ENCODE data around the gene KLHL30. TPM values are rescaled to one million over a fixed set of nuclear protein-coding genes. Genes with fewer than 3 reads are reported as not detected.

The KLHL30 gene, protein sequence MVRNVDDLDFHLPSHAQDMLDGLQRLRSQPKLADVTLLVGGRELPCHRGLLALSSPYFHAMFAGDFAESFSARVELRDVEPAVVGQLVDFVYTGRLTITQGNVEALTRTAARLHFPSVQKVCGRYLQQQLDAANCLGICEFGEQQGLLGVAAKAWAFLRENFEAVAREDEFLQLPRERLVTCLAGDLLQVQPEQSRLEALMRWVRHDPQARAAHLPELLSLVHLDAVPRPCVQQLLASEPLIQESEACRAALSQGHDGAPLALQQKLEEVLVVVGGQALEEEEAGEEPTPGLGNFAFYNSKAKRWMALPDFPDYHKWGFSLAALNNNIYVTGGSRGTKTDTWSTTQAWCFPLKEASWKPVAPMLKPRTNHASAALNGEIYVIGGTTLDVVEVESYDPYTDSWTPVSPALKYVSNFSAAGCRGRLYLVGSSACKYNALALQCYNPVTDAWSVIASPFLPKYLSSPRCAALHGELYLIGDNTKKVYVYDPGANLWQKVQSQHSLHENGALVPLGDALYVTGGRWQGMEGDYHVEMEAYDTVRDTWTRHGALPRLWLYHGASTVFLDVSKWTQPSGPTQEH
- total RNA-seq = under 0.01 TPM

DNA sequence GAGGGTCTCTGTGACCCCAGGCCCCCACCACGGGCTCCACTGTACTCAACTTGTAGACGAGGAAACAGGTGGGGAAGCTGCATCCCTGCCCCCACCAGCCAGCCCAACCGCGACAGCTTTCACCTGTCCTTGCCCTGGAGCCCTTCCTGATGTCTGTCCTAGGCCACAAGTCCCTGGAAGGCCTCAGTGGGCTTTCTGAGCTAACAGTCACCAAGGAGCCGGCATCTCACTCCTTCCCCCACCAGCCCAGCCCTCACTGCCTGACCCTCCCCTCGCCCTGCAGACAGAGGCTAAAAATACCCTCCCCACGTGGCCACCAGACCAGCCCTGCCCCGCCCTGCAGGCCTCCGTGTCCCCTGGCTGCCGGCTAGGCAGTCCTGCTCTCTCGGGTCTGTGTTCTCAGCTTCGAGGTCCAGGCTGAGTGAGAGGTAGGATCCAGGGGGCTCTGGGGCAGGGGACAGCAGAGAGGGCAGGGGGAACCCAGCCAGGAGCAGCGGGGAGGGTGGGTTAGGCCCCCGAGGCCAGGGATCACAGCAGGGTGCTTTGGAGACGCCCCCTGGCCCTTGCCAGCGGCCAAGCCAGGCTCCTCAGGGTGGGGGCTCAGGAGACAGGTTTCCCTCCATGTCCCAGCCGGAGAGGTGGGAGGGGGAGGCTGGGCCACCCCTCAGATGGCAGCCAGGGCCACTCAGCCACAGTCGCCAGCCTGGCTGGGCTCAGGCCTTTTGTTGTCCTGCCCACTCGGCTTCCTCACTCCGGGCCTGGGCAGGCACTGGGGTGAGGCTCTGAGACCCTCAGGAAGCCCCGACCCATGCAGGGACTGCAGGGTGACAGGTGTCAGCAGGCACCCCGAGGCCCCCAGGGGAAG, at the start of gene KLHL30:
Gene KLHL30, plus strand, starts transcription at position 338 of the 865 bp plus-strand sequence. CDS start 2,087 bp downstream, outside the sequence.
- DNase-seq (ENCODE audit: low spot score in 2 of 2) = no peak
- FAIRE-seq = no peak

DNA sequence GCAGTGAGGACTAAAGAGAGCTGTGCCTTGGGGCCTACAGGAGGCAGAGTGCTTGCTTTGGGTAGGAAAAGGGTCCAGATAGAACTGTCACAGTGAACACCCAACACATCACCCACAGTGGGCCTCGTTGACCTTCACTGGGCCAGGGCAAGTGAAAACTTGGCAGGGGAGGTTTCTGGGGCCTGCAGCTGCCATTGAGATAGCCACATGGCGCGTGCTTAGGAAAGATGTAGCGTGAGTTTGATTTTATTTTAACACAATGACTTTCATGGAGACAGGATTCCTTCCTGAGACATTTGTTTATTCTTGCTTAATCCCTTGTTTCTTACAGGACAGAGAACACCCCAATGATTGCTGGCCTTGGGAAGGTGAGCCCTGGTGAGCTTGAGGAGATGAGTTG, 47.6 kb upstream of the KLHL30 start:
- no peak for DNase-seq (ENCODE audit: low spot score in 2 of 2)
- no peak for FAIRE-seq

DNA sequence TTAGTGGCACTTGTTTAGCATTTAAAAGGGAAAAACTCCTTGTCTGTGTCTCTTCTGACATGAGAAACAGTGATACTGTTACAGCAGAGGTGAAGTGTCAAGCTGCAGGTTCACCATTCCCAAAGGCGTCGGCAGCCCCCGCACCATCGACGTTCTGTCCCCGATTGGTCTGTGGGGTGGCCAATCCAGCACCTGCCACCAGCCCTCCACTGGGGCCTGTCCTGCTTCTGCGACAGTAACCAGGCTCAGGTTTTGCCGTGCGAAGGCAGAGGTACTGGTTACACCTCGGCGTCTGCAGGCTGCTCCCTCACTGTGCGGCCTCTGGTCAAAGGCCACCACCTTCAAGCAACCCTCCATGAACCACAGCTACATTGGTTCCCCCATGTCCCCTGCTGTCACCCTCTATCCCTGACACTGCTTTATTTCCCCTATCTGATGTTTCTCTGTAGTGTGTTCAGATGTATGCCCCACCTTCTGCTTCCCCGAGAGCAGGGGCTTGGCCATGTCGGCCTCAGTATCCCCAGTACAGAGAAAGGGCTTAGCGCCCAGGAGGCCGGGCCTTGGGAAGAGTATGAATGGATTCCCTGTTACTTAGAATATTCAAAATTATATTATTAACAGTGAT, 46.9 kb upstream of the KLHL30 start:
- no peak for DNase-seq (ENCODE audit: low spot score in 2 of 2)
- no peak for FAIRE-seq

DNA sequence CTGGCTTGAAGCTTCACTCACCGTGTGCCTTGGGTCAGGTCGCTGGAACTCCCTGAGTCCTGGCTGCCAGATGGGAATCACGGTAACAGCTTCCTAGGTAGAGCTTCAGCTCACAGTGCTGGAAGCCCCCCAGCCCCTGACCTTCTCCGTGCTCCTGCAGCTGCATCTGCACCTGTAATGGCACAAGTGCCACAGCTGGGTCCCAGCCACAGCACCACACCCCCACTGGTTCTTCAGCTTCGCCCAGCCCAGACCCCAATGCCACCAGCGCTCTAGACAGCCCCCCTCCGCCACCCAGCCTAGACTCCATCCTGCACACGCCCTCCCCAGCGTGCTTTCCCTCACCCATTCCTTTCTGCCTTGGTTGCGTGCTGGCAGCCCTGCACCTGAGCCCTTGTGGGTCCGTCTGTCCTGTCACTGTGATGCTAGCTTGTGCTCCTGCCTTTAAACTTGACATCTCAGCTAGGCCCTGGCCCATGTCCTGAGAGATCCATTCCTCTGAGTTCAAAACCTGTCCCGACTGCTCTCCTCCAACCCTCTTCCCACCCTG, 45.9 kb upstream of the KLHL30 start:
- FAIRE-seq (no peak), DNase-seq (ENCODE audit: low spot score in 2 of 2) (no peak)

DNA sequence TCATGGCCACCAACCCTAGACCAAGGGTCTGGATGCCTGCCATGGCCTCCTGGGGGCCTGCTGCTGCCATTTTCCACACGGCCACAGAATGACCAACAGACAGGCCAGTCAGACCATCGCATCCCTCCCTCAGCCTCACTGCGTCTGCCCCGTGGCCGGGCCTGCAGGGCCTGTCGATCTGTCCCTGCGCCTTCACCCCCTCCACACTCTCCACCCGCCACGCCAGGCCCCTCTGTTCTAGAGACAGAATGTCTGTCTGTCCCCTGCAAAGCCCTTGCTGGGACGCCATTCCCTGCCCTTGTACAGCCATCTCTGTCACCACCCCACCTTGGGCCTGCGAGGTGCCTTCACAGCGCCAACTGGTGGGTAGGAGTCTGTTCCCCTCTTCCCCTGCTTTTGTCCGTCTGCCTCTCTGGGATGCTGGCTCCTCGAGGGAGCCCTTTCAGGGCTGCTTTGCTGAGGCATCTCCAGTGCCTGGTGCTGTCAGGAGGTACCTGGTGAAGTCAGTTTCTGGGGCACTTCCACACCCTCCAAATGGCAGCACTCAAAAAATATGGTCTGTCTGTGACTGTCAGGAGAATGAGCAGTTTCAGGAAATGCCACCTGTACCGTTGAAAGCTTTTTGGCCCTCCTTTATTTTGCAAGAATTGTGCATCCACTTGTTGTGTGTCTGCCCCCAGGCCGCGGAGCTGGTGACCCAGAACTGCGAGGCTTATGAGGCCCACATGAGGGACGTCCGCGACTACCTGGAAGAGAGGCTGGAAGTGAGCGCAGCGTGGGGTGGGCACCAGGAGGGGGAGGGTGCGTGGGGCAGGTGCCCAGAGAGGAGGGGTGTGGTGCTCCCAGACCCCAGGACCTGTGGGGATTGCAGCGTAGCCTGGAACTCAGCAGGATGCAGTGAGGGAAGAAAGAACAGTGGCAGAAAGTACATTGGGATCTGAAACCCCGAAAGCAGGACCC, 45.0 kb upstream of the KLHL30 start:
- no peak for FAIRE-seq

DNA sequence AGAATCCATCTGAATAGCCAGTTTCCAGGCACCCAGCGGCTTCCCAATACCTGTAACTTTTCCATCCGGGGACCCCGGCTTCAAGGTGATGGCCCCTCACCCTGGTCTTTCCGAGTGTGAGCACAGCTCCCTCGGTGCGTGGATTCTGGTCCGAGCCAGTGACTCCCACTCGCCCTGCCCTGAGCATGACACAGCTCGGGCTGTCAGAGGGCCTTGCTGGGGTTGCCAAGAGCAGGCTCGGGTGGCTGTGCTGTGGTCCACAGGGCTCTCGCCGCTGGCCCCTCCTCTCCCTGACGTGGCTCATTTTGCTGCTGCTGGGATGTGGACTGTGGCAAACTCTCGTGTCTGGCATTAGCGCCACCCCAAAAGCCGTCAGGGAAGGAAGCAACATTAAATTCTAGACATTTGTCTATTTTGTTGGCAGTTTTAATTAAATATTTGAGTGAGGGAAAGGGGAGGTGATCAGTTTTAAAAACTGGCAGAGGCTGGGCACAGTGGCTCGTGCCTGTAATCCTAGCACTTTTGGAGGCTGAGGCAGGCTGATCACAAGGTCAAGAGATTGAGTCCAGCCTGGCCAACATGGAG, 43.9 kb upstream of the KLHL30 start:
- FAIRE-seq = no peak
- DNase-seq (ENCODE audit: low spot score in 2 of 2) = no peak

More for the DNA sequence above, 45.0 kb upstream of the KLHL30 start:
- no peak for DNase-seq (ENCODE audit: low spot score in 2 of 2)

DNA sequence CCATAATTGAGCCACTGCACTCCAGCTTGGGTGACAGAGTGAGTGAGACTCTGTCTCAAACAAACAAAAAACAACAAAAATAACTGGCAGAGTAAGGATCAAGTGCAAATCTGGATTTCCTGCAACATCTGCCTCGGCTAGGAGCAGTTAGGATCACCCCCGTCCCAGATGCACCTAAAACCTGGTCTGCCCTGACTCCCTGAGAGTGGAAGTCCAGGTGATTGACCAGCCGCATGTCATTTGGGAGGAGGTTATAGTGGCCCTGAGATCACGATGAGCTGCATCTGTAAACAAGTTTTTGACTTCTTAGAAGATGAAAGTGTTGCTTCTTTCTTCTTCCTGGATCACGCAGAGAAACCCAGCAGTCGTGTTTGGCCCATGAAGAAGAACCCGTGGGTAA, 43.3 kb upstream of the KLHL30 start:
- no peak for FAIRE-seq
- no peak for DNase-seq (ENCODE audit: low spot score in 2 of 2)

DNA sequence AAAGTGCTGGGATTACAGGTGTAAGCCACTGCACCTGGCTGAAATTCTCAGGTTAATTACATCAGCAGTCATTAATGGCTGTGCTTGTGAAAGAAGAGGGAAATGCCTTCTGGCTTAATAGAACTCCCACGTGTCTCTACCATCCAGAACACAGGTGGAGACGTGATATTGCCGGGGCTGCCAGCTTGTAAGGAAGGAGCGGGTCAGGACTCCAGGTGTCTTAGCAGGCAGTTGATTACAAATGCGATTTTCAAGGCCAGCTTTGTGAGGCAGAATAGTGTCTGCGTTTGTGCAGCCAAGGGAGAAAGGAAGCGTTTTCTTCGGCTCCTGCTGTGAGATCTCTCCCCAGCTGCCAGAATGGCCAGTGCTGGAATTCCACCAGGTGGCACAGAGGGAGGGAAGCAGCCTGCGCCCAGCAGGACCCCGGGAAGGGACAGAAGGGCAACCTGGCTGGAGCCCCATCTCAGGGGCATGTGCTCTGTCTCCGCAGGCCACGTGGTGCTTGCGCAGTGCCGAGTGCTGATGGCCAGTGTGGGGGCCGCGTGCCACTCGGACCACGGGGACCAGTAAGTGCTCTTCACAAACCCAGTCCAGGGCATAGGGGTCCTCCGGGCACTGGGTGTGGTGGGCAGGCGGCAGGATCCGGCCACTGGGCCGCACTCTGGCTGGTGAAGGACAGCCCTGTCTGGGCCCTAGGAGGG, 42.0 kb upstream of the KLHL30 start:
- FAIRE-seq = no peak
- DNase-seq (ENCODE audit: low spot score in 2 of 2) = peak in 1 of 2 donors; percentile 29

DNA sequence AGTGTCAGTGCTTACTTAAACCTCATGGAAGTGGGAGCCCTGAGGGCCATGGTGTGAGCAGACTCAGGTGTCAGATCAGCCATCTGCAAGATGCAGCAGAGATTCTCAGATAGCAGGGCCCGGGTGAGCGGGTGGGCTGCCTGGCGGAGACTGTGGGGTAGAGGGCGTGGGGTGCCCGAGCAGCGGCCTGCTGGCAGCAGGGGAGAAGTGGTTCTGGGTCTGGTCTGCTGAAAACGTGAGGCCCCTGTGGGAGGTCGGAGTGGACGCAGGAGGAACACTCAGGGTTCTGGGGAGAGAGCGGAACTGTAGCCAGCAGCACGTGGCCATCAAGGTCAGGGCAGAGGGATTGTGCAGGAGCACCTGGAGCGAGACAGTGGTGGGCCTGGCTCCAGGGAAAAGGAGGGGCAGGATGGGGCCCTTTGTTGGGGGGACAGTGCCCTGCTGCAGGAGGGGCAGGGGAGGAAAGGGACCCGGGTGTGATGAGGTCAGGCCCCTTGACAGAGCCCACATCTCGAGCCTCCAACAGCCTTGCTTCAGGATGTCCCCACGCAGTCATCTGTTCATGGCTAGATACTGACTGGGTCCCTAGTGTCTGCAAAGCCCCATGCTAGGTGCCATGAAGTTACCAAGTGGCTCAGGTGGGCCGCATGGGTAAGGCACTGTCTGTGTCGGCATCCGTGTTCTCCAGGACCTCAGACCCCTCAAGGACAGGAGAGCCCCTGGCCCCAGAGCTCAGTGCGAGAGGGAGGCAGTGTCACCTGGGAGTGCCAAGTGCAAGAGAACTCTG, 41.1 kb upstream of the KLHL30 start:
- FAIRE-seq (no peak), DNase-seq (ENCODE audit: low spot score in 2 of 2) (no peak)

DNA sequence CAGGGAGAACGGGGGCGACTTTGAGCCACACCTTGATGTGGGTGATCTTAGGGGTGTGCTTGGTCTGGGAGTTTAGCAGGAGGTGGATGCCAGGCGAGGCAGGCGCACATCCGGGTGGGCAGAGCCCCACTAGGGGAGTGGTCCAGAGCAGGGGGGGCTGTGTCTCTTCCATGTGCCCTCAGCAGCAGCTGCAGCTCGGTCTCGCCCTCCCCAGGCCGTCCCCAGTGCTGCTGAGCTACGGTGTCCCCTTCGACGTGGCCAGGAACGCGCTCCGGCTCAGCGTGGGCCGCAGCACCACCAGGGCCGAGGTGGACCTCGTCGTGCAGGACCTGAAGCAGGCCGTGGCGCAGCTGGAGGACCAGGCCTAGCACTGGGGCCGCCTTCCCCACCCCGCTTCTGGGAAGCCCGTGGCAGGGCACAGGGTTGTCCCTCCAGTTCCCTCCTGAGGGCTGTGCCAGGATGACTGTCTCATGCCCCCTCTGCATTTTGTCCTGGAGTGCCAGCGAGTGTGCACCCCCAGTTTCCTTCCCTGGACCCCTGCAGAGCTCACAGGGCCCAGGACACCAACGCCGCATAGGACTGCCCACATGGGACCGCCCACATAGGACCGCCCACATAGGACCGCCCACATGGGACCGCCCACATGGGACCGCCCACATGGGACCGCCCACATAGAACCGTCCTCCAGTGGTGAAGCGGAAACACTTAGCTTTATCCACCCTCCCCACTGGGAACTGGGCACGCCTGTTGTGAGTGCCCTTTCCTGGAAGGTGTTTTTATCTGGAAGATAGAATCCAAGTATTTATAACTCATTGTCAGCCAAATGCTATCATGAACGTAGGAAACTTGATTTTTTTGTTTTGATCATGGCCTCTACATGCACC, 40.2 kb upstream of the KLHL30 start:
- FAIRE-seq (no peak), DNase-seq (ENCODE audit: low spot score in 2 of 2) (peak in 1 of 2 donors; percentile 60)

DNA sequence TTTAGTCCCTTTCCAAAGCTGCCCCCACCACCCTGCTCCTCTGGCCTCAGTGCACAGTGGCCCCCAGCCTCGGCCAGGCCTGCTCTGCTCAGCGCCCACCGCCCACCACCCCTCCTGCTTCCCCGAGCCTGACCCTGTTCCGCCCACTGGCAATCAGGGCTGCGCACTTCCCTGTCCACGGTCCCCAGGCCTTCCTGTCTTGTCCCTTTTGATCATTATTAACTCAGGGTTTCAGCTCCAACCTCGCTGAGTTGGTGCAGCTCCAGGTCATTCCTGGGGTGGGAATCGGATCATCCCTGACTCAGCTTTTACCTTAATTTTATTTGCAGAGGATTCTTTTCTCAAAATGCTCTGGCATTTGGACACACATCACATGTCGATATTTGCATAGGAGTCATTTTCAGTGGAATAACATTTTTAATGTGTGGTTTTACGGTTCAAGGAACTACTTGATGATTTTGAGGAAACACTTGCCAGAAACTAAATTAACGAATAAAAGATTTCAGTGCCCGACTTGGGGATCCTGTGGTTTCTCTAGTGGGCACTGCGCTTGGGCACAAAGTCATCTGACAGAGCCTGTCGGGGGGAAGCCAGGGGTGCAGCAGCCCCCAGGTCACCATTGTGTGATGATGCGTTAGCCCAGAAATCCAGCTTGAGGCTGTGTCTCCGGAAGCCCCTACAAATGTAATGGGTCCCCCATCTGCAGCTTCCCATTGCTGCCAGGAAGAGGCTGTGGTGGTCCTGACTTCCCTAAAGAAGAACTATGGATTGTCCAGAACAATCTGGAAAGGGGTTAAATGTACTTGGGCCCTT, 39.4 kb upstream of the KLHL30 start:
- no peak for FAIRE-seq
- peak in 1 of 2 donors; percentile 4 for DNase-seq (ENCODE audit: low spot score in 2 of 2)

DNA sequence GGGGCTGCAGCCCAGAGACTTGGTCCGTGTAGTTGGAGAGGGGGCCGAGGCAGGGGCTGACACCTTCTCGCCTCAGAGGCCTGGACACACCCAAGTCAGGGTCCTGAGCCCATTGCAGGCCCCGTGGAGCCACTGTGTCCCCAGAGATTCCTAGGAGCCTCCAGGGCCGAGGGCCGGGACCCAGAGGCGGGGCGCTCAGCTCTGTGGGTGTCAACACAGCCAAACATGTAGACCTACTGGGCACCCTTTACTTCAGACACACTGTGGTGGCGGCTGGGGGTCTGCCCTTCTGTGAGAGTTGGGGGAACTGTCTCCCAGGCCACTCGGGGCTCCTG, 38.8 kb upstream of the KLHL30 start:
- no peak for FAIRE-seq
- DNase-seq (ENCODE audit: low spot score in 2 of 2) = peak in 1 of 2 donors; percentile 10

DNA sequence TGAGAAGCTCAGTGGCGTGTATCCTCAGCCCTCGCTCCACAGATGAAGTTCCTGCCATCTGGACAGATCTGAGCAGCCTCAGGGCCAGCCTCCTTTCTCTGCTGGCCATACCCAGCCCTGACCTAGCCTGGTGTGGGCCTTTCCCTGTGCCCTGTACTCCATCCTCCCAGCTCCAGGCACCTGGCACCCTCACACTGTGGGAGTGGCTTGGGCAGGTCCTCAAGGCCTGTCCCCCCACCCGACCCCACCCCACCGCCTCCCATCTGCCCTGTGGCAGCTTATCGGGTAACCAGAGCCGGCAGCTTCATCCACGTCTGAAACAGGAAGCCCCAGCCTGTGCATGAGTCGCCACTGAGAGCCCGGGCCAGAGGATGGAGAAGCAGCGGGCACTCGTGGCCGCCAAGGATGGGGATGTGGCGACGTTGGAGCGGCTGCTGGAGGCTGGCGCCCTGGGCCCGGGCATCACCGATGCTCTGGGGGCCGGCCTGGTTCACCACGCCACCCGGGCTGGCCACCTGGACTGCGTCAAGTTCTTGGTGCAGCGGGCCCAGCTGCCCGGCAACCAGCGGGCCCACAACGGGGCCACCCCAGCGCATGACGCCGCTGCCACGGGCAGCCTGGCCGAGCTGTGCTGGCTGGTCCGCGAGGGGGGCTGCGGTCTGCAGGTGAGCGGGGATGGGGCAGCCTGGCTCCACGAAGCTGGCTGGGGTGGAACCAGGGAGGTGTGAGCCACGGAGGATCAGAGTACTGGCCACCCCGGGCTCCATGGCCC, 38.2 kb upstream of the KLHL30 start, which contains the start of gene ESPNL:
Gene ESPNL, plus strand, starts transcription at position 292 of the 772 bp plus-strand sequence. Its CDS starts 80 bp downstream, at position 372.
- FAIRE-seq = no peak
- DNase-seq (ENCODE audit: low spot score in 2 of 2) = no peak

DNA sequence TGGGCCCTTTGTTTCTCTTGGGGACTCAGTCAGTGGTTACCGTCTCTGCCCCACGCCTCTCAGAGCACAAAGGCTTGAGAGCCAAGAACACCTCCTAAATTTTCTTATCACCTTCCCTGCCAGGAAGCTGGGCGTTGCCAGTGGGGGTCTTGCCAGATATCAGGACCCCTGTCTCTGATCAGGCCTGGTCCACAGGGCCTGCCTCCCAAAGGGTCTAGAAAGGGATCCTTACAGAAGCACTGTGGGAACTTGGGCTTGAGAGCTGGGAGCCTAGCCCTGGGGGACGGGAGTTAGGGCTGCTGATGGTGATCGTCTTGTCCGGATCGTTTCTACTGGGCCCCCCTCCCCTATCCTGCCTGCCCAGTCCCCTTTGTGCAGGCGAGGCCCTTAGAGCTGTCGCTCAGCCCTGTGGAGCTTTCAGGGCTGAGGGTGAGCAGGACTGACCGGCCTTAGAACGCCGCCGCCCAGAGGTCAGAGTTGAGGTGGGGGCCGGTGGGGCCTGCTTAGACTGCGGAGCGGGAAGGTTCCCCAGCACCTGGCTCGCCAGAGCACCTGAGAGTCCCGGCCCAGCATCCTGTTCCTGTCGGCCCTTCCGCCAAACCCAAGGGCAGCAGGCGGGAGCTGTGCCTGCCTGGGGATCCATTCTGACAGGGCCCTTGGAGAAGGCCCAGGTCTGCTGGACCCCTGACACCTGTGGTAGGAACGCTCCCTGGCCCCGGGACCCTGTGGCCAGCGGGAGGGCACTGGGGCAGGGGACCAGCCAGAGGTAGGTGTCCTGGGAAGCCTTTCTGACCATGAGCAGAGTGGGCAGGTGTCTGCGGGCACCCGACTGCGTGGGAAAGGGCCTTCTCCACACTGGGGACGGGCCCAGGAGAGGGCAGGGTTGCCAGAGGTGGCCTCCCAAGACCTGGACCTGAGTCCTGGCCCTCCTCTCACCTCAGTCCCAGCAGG, 37.4 kb upstream of the KLHL30 start:
- FAIRE-seq (no peak), DNase-seq (ENCODE audit: low spot score in 2 of 2) (no peak)

Measured in frontal cortex (tissue), 4 donors.